WTC11 (cell line): ENCODE data around the gene KIAA1755.
A peak's percentile ranks its signal among the peaks of the same experiment; 100 is the strongest.

Experiments
- ATF6 ChIP-seq: sonication (generic); formaldehyde crosslinking; IDR thresholded peaks from 2 replicates; pipeline ENCODE4 v1.8.1; 2023; ENCODE audit warnings: mild to moderate bottlenecking, missing genetic modification reagents
- CTCF ChIP-seq: fragments of 200-600 bp; IDR thresholded peaks from 2 replicates; pipeline ENCODE4 v1.8.0; 2022; ENCODE audit warnings: antibody characterized with exemption
- ESRRA ChIP-seq: sonication (generic); formaldehyde crosslinking; IDR thresholded peaks from 2 replicates; pipeline ENCODE4 v1.8.1; 2022; ENCODE audit warnings: mild to moderate bottlenecking, missing genetic modification reagents, borderline replicate concordance
- ETV6 ChIP-seq: sonication (generic); formaldehyde crosslinking; IDR thresholded peaks from 2 replicates; pipeline ENCODE4 v1.8.1; 2022; ENCODE audit warnings: mild to moderate bottlenecking, missing genetic modification reagents
- FOXK1 ChIP-seq: sonication (generic); formaldehyde crosslinking; IDR thresholded peaks from 2 replicates; pipeline ENCODE4 v1.8.0; 2022; ENCODE audit warnings: mild to moderate bottlenecking, moderate library complexity, missing genetic modification reagents
- GABPB1 ChIP-seq: sonication (generic); formaldehyde crosslinking; IDR thresholded peaks from 2 replicates; pipeline ENCODE4 v1.8.1; 2023; ENCODE audit warnings: mild to moderate bottlenecking, missing genetic modification reagents
- KAT7 ChIP-seq: sonication (generic); formaldehyde crosslinking; IDR thresholded peaks from 2 replicates; pipeline ENCODE4 v1.8.1; 2023; ENCODE audit warnings: missing genetic modification reagents, mild to moderate bottlenecking, borderline replicate concordance
- NFE2L1 ChIP-seq: sonication (generic); formaldehyde crosslinking; IDR thresholded peaks from 2 replicates; pipeline ENCODE4 v1.8.1; 2023; ENCODE audit warnings: missing genetic modification reagents
- USF1 ChIP-seq: sonication (generic); formaldehyde crosslinking; IDR thresholded peaks from 2 replicates; pipeline ENCODE4 v1.8.0; 2022; ENCODE audit warnings: mild to moderate bottlenecking, missing genetic modification reagents
- USF2 ChIP-seq: sonication (generic); formaldehyde crosslinking; IDR thresholded peaks from 2 replicates; pipeline ENCODE4 v1.8.1; 2023; ENCODE audit warnings: mild to moderate bottlenecking, missing genetic modification reagents, moderate library complexity
- ZBTB43 ChIP-seq: sonication (generic); formaldehyde crosslinking; IDR thresholded peaks from 2 replicates; pipeline ENCODE4 v1.8.1; 2023; ENCODE audit warnings: mild to moderate bottlenecking, missing genetic modification reagents
- ZNF671 ChIP-seq: fragments of 250-450 bp; sonication (Bioruptor Pico); IDR thresholded peaks from 2 replicates; pipeline ENCODE4 v1.8.0; 2021; ENCODE audit warnings: mild to moderate bottlenecking

- TF ChIP-seq FOXK1 (CRISPR knock-in tag) (no peak), ETV6 (CRISPR knock-in tag) (no peak), NFE2L1 (CRISPR knock-in tag) (no peak), USF2 (no peak), USF1 (CRISPR knock-in tag) (no peak), CTCF (peak; percentile 47; the same call in 1 of the 2 replicates), KAT7 (CRISPR knock-in tag) (no peak), ZBTB43 (no peak), ESRRA (CRISPR knock-in tag) (no peak), GABPB1 (CRISPR knock-in tag) (no peak), ATF6 (CRISPR knock-in tag) (no peak), ZNF671 (no peak)
These were observed 44.4 kb upstream of the KIAA1755 start for GRCh38 chr20:38304845-38305447.
